GM19193 (cell line): Measurements from ENCODE around the gene FGF12.

Experiments
- POLR2A ChIP-seq: IDR thresholded peaks from 4 replicates; pipeline ENCODE4 v1.6.1; 2011; ENCODE audit not compliant: insufficient read depth, insufficient read length; ENCODE audit errors: extremely low read depth

Gene FGF12

DNA sequence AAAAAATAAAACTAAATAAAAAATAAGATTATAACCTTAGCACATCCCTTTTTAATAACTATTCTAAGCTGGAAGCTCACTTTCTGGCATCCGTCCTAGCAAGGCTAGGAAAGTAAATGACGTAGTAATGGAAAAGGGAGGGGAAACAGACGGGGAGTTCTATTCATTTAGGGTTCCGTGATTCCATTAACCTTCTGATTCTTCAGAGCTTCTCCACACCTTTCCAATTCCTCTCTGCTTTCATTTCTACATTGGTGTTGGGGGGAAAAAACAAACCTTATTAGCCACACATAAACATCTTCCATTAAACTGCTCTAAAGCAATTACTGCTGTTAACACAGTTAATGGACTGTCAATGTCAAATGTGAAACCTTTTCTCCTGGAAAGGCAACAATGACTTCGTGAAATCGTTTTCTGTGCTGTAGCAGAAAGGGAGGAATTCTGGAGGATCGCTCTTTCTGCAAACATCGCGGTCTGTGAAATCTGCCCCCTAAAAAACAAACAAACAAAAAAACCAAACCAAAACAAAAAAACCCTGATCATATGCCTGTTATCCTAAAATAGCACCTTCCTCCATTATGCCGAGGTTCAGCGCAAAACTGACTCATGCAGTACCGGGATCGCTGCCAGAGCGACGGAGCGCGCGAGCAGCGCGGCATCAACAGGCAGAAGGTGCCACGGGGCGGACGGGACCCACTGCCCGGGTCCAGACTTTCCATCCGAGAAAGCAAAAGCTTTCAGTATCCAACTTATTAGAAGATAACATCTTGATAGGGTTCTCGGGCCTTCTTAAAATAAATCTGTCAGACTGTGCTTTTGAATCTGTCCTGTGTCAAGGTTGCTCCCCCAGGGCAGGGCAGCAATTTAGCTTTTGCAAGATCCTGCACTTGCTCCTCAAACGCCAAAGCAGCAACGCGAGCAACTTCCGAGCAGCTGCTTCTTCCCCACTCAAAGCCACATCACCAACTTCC lies 156.2 kb downstream of the FGF12 start:
- TF ChIP-seq POLR2A = no peak

DNA sequence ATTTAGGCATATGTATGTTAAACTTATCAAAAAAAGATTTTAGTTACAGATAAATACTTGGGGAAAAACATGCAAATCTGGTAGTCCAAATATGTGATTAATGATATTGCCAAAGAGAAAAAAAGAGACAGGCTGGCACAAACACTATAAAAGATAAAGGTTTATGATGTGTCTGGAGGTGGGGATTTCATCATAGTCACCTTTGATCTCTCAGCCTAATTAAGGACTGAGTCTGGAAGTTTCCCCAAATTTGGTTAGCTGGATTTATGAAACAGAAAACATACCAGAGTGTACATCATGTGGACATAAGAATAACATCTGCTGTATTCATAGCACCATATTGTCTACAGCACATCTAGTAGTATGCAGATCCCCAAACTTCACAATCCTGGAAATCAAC lies 157.0 kb downstream of the FGF12 start:
- no peak for TF ChIP-seq POLR2A

- no peak for TF ChIP-seq POLR2A
Observed at GRCh38 chr3:192566706-192567290, 160.5 kb downstream of the FGF12 start.

- TF ChIP-seq POLR2A = no peak
Observed at GRCh38 chr3:192564611-192565010, 162.7 kb downstream of the FGF12 start.

DNA sequence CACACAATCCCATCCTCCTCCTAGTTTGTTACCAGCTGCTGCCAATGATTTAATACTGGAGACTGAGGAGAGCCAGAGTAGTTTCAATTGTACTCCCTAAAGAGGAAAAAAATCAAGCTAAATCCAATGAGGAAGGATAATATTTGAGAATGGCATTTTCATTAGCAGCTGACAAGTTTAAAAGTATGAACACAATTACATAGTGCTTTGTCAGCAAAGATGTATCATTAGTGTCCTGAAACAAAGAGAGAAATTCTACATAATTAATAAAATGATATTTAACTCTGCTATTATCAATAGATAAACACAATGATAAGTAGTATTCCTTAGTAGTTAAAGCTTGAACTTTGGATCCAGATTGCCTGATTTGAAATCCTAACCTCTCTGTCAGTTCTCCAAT lies 163.9 kb downstream of the FGF12 start:
- TF ChIP-seq POLR2A = no peak

GRCh38 chr3:192553707-192554106 lies 173.6 kb downstream of the FGF12 start:
- TF ChIP-seq POLR2A = no peak

DNA sequence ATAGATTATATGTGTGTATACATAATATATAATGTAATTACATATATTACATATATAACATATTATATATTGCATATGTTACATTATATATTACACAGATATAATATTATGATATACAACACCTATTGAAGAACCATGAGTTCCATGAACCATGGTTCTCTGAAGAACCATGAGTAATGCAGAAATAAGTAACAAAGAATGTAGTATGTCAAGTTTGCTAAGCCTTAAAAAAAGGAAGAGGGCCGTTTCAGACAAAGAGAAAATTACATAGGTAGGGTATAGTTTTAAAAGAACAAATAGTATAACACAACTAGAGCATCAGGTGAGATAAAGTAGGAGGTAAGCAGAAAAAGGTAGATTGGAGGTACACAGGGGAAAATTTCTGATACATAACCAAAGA lies 177.0 kb downstream of the FGF12 start:
- TF ChIP-seq POLR2A = no peak

DNA sequence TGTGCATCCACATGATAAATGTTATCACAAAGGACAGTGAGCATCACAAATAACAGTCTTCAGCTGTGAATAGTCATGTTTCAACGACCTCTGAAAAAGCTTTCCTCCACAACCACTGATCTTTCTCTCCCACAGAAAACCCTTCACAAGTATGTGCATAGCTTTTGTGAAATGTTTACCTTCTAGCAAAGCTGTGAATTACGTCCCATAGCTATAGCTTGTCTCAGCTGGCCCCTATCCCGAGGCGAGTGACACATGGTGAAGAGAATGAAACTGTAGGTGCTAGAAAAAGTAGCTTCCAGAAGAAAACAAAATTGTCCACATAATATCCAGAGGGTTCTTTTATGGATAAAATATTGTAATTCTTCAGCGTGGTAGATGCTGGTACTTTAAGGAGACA lies 182.0 kb downstream of the FGF12 start:
- TF ChIP-seq POLR2A = no peak

DNA sequence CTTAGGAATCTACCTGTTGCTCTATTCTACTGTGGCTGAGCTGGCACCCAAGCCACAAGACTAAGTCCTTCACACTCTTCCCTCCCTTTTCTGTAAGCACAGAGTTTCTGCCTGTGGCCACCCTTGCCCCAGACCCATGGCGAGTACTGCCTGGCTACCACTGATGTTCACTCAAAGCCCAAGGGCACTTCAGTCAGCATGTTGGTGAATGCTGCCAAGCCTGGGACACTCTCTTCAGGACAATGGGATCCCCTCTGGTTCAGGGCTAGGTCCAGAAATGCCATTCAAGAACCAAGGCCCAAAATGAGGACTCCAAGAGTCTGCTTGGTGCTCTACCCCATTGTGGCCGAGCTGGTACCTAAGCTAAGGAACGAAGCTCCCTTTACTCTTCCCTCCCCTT lies 184.2 kb downstream of the FGF12 start:
- no peak for TF ChIP-seq POLR2A

DNA sequence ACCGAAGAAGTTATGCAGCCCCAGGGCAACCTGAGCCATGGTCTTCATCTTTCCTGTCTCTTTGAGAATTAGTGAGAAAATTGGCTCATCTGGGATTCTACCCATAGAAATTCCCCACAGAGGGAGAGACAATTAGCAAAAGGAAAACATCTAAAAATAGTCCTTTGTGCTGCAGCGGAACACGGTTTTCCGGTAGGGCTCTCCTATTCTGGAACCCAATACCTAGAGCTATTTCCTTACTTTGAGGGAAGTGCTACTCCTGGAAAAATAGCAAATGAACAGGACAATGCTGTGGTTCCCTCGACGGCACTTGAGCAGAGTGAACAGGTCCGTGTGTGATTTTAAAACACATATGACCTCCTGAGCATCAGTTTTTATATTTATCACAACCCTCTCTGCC lies 210.5 kb downstream of the FGF12 start:
- TF ChIP-seq POLR2A = no peak

DNA sequence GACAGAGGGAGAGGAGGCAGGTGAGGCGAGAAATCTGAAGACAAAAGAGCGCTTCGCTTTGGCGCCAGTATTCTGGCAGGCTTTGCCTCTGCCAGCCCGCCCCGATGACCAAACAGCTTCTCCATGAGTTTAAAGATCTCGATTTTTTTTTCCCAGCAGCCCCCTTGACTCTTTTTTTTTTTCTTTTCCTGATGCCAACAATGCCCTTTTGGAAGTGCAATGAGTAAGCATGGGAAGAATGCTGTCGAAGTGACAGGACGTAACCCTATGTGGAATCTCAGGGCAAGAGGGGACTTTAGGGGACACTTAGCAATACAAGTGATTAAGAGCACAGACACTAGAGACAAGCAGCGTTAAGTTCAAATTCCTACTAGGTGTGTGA lies 211.7 kb downstream of the FGF12 start:
- no peak for TF ChIP-seq POLR2A

DNA sequence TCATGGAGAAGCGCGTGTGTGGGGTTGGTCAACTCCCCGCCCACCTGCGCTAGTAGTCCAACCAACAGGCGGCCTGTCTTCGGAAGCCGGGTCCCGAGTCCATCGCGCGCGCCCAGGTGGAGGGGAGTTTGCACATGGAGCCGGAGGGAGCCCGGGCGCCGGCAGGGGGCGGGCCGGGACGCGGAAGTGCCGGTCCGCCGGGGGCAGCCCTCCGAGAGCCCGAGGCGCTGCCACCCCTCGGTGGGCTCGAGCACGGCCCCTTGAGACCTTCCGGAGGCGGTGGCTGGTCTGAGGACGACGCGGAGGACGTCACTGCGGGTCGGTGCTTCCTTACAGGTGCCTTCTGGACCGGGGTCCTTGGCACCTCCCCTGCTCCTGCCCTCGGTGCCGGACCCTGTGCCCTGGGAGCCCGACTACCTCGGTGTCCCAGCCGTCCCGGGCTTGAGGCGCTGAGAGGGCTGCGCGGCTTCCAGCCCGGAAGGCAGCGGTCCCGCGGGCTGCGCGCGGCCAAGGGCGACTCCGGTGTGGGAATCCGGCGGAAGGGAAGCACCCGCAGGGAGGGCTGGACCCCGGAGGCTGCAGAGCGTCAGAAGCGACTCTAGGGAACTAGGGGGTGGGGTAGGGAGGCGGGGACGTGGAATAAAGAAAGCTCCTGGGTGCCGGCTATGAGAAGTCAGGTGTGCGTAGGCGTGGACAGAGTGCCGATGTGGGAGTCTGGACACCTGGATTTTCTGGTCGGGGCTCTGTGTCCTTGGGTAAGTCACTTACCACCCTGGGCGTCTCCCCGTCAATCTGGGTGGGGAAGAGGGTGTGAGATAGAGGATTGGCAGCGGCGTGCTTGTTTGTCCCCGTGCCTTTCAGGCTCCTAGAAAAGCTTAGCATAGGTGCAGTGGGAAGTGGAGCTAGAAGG lies 212.3 kb downstream of the FGF12 start:
- no peak for TF ChIP-seq POLR2A

GRCh38 chr3:192514081-192514753 lies 213.1 kb downstream of the FGF12 start:
- no peak for TF ChIP-seq POLR2A

DNA sequence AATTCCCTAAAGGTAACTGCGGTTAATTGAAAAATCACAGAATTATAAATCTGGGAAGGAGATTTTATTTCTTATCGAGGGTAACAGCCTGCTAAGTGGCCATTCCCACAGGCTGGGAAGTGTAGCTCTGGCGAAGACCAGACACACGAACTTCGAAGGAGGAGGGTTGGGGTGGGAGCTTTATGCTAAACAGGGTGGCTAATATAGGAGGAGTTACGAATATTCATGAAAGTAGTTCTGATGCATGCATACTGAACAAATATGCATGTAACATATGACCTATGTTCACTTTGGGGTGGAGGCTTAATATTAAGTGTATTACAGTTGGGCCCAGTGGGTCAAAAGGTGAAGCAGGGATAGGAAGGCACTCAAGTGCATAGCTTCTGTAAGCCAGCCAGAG lies 221.6 kb downstream of the FGF12 start:
- TF ChIP-seq POLR2A = no peak

- no peak for TF ChIP-seq POLR2A
Observed at GRCh38 chr3:192501401-192501800, 225.9 kb downstream of the FGF12 start.
